SK-N-MC (cell line): Measurements from ENCODE around the gene LBX2.

ENCODE experiments used
- EZH2 ChIP-seq: fragments of 200-600 bp; sonication (generic); IDR thresholded peaks from one replicate; pipeline ENCODE4 v1.6.1; 2017; ENCODE audit warnings: antibody characterized with exemption
- POLR2AphosphoS5 ChIP-seq: IDR thresholded peaks from 2 replicates; pipeline ENCODE4 v1.6.1; 2012; ENCODE audit warnings: mild to moderate bottlenecking, low read depth, low read length, borderline replicate concordance

- no peak for TF ChIP-seq EZH2
- TF ChIP-seq POLR2AphosphoS5 = no peak
Measured at GRCh38 chr2:74448771-74449170, 50.6 kb downstream of the LBX2 start.
